GM12878 (cell line): ENCODE data around the gene DNAJC12. TPM values are rescaled to one million over a fixed set of nuclear protein-coding genes. Genes with fewer than 3 reads are reported as not detected.
"Not testable (repeated sequence)": the region's sequence is repeated elsewhere in the genome, so short reads cannot be mapped to it uniquely, and the experiment has no call there.

Source experiments
- ATAC-seq: fragments of 200-7000 bp; cut with Tn5 transposase; 3 replicates; pipeline ENCODE4 v1.9.1; 2020; ENCODE audit warnings: mild to moderate bottlenecking, moderate library complexity
- BruUV-seq: library from RNA; stranded (reverse); fragments of 400-500 nt; replicated peaks from 2 replicates; lab custom pipeline; 2021; lab: Mats Ljungman, UMichigan
- CTCF ChIA-PET: fragments of 300-600 bp; sonication (Branson Sonifier 250); formaldehyde crosslinking; extraction: SDS; loops from one replicate; lab custom pipeline; 2021; ENCODE audit warnings: inconsistent platforms; lab: Yijun Ruan, JAX
- POLR2A ChIA-PET: fragments of 350-600 bp; formaldehyde crosslinking; extraction: SDS; loops from one replicate; lab custom pipeline; 2021; ENCODE audit warnings: inconsistent platforms; lab: Charles Lee
- RAD21 ChIA-PET: fragments of 300-600 bp; sonication (Branson Sonifier 250); formaldehyde crosslinking; loops from one replicate; lab custom pipeline; 2023; ENCODE audit warnings: antibody characterized with exemption; ENCODE audit not compliant: unreplicated experiment; lab: Charles Lee
- SMC1A ChIA-PET: fragments of 300-600 bp; sonication (Branson Sonifier 250); formaldehyde crosslinking; loops from one replicate; lab custom pipeline; 2023; ENCODE audit not compliant: unreplicated experiment, uncharacterized antibody; lab: Charles Lee
- DNase-seq: peaks from one replicate; pipeline ENCODE4 v3.0.0-alpha.2; 2011; ENCODE audit warnings: low read depth, low spot score
- FAIRE-seq: peaks from 3 replicates; lab custom pipeline; 2011; peaks lifted over from hg19 to GRCh38; lab: Jason Lieb, UNC
- H2AFZ ChIP-seq: 2 replicates; pipeline ENCODE4 v1.6.0; 2011; ENCODE audit warnings: low read depth, low read length, control low read depth; ENCODE audit not compliant: control insufficient read depth
- H3K27ac ChIP-seq: 2 replicates; pipeline ENCODE4 v1.5.1; 2011; ENCODE audit warnings: control low read depth; ENCODE audit not compliant: control insufficient read depth, insufficient read depth
- H3K27me3 ChIP-seq, 2 experiments: replicated peaks in 1 of 2; 2 replicates each; pipeline versions ENCODE4 v1.6.0 to v1.6.1; 2011; ENCODE audit warnings: low read length in 1 of 2; ENCODE audit not compliant: control insufficient read depth in 2 of 2, insufficient read depth in 2 of 2
- H3K36me3 ChIP-seq, 2 experiments: 2 replicates each; pipeline ENCODE4 v1.5.1; 2011; ENCODE audit warnings: low read length in 1 of 2; ENCODE audit not compliant: control insufficient read depth in 2 of 2, insufficient read depth in 2 of 2
- H3K4me1 ChIP-seq: 2 replicates; pipeline ENCODE4 v1.6.1; 2011; ENCODE audit warnings: mild to moderate bottlenecking, low read length, moderate library complexity, mixed read lengths; ENCODE audit not compliant: control insufficient read depth, insufficient read depth
- H3K4me2 ChIP-seq: 2 replicates; pipeline ENCODE4 v1.6.0; 2011; ENCODE audit warnings: control low read depth; ENCODE audit not compliant: control insufficient read depth, insufficient read depth
- H3K4me3 ChIP-seq: fragments of 200-600 bp; sonication (generic); 2 replicates; pipeline ENCODE4 v1.5.1; 2016
- H3K79me2 ChIP-seq: 2 replicates; pipeline ENCODE4 v1.6.0; 2011; ENCODE audit warnings: low read length; ENCODE audit not compliant: control insufficient read depth, insufficient read depth
- H3K9ac ChIP-seq: 2 replicates; pipeline ENCODE4 v1.8.0; 2011; ENCODE audit warnings: low read length, control low read depth, mixed read lengths; ENCODE audit not compliant: control insufficient read depth, insufficient read depth
- H3K9me3 ChIP-seq: replicated peaks from 3 replicates; pipeline ENCODE4 v1.5.1; 2011; ENCODE audit warnings: mild to moderate bottlenecking, low read length; ENCODE audit not compliant: control insufficient read depth, insufficient read depth
- H4K20me1 ChIP-seq: 2 replicates; pipeline ENCODE4 v1.6.0; 2011; ENCODE audit not compliant: control insufficient read depth, insufficient read depth
- EGR1 ChIP-seq, 2 experiments: IDR thresholded peaks; 1 replicate in 1 of 2; 2 replicates in 1 of 2; pipeline ENCODE4 v1.6.1; 2011 to 2012; ENCODE audit warnings: low read depth in 2 of 2, low read length in 2 of 2, borderline replicate concordance in 1 of 2, mild to moderate bottlenecking in 1 of 2, moderate library complexity in 1 of 2
- EP300 ChIP-seq, 2 experiments: fragments of 150-350 bp in 1 of 2; IDR thresholded peaks; 2 replicates each; pipeline ENCODE4 v1.6.1; 2011 to 2012; ENCODE audit warnings: low read depth in 2 of 2, low read length in 2 of 2, borderline replicate concordance in 1 of 2, improper control_type of control experiment in 1 of 2, inconsistent platforms in 1 of 2; ENCODE audit not compliant: control insufficient read depth in 1 of 2
- RAD21 ChIP-seq: IDR thresholded peaks from 2 replicates; pipeline ENCODE4 v1.6.1; 2011; ENCODE audit warnings: mild to moderate bottlenecking, low read depth, low read length, moderate library complexity; ENCODE audit not compliant: insufficient read depth
- RAD51 ChIP-seq: fragments of 450-650 bp; IDR thresholded peaks from 2 replicates; pipeline ENCODE4 v1.6.1; 2016; ENCODE audit warnings: moderate library complexity, mild to moderate bottlenecking, inconsistent platforms
- RUNX3 ChIP-seq: IDR thresholded peaks from 2 replicates; pipeline ENCODE4 v1.6.1; 2012; ENCODE audit warnings: low read length, inconsistent platforms
- STAT3 ChIP-seq: IDR thresholded peaks from 2 replicates; pipeline ENCODE4 v1.6.1; 2011; ENCODE audit warnings: low read depth, low read length, improper control_type of control experiment
- WGBS: methylation state at CpG from one replicate; pipeline ENCODE4 v1.1.6; 2016; ENCODE audit warnings: low lambda C conversion rate; ENCODE audit not compliant: insufficient replicate concordance, insufficient coverage; ENCODE audit errors: missing lambda C conversion rate; 5-methylcytosine and 5-hydroxymethylcytosine counted together
- in situ Hi-C: fragments of 300-500 bp; cut with MboI; formaldehyde crosslinking; loops from 9 replicates; pipeline ENCODE4 v1.14.3; 2018; ENCODE audit warnings: mixed read lengths
- intact Hi-C: fragments of 100-400 bp; cut with micrococcal nuclease; formaldehyde crosslinking; loops from one replicate; pipeline ENCODE4 v1.14.2; 2022; ENCODE audit not compliant: unreplicated experiment
- polyA plus RNA-seq, 11 experiments: library from polyadenylated mRNA; depleted of rRNA in 4 of 11; unstranded in 6 of 11; stranded (reverse) in 5 of 11; fragments of >200 nt; fragmentation: Nextera tagmentation in 4 of 11; fragmentation: Illumina TruSeq in 1 of 11; extraction: Ambion mirVana in 4 of 11; extraction: Trizol in 1 of 11; gene quantifications; 1 replicate in 1 of 11; 2 replicates in 10 of 11; pipeline versions ENCODE4 v1.2.1 to v1.2.3, GENCODE V29; 2011 to 2016; ENCODE audit warnings: inconsistent platforms in 2 of 11, missing spikeins in 2 of 11, low read depth in 1 of 11
- total RNA-seq, 4 experiments: library from RNA; depleted of rRNA in 3 of 4; stranded (reverse); fragments of >200 nt in 3 of 4; fragmentation: Illumina TruSeq in 1 of 4; extraction: Trizol in 1 of 4; gene quantifications; 2 replicates each; pipeline versions ENCODE4 v1.2.1 to v1.2.3, GENCODE V29; 2013 to 2021
- TF ChIP-seq, protein P1 (sequence below): IDR thresholded peaks from 2 replicates; pipeline ENCODE4 v1.6.1; 2012; ENCODE audit warnings: improper control_type of control experiment, low read depth, low read length; ENCODE audit not compliant: insufficient replicate concordance
- TF ChIP-seq, protein P2 (sequence below): IDR thresholded peaks from 2 replicates; pipeline ENCODE4 v1.6.1; 2012; ENCODE audit warnings: low read length, inconsistent platforms

The DNAJC12 gene
- total and polyA plus RNA-seq, 10 of the 15 experiments (the other 5 are each of a cell fraction or from before 2014, with no cell fraction given), result 1.1 to 4.5 (median 3.0) TPM

DNA sequence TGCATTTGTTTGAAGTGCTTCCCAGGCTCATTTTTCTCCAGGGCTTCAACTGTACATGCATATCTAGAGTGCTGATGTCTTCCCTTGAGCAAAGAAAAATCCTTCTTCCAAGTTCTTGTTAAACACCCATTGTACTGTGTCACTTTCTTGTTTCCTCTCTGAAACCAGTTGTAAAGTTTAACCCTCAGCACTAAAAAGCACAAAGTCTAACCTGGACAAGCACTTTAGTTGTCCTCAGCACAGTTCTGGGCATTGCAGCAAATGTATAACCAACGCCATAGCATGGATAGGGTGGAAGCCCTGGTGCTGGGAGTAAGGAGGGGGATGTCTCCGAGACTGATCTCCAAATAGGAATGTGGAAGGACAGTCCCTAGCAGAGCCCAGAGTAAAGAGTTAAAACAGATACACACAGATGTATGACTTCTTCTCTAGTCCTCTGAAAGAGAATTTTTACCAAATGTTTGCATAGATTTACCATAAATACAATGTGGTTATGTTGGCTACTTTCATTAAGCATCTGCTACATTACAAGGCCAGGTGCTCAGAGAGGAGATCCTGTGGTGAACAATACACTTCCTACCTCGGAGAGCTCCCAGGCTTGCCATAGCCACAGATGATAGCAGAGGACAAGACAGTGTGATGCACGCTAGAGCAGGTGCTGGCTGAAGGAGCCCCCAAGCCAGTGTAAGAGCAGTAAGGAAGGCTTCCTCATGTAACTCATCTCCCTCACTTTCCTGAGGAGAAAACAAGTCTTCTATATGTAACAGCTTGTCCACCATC is 57.0 kb downstream of the DNAJC12 start (continued):
- TF ChIP-seq, protein P1, sequence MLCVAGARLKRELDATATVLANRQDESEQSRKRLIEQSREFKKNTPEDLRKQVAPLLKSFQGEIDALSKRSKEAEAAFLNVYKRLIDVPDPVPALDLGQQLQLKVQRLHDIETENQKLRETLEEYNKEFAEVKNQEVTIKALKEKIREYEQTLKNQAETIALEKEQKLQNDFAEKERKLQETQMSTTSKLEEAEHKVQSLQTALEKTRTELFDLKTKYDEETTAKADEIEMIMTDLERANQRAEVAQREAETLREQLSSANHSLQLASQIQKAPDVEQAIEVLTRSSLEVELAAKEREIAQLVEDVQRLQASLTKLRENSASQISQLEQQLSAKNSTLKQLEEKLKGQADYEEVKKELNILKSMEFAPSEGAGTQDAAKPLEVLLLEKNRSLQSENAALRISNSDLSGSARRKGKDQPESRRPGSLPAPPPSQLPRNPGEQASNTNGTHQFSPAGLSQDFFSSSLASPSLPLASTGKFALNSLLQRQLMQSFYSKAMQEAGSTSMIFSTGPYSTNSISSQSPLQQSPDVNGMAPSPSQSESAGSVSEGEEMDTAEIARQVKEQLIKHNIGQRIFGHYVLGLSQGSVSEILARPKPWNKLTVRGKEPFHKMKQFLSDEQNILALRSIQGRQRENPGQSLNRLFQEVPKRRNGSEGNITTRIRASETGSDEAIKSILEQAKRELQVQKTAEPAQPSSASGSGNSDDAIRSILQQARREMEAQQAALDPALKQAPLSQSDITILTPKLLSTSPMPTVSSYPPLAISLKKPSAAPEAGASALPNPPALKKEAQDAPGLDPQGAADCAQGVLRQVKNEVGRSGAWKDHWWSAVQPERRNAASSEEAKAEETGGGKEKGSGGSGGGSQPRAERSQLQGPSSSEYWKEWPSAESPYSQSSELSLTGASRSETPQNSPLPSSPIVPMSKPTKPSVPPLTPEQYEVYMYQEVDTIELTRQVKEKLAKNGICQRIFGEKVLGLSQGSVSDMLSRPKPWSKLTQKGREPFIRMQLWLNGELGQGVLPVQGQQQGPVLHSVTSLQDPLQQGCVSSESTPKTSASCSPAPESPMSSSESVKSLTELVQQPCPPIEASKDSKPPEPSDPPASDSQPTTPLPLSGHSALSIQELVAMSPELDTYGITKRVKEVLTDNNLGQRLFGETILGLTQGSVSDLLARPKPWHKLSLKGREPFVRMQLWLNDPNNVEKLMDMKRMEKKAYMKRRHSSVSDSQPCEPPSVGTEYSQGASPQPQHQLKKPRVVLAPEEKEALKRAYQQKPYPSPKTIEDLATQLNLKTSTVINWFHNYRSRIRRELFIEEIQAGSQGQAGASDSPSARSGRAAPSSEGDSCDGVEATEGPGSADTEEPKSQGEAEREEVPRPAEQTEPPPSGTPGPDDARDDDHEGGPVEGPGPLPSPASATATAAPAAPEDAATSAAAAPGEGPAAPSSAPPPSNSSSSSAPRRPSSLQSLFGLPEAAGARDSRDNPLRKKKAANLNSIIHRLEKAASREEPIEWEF, result no peak
- TF ChIP-seq RAD21, result no peak
- no peak for TF ChIP-seq EGR1 (IDR thresholded peaks at IDR 0.05; ENCODE audit: borderline replicate concordance in 1 of 2, low read depth in 2 of 2, low read length in 2 of 2)
- no peak for TF ChIP-seq RAD51
- peak; percentile 82 for TF ChIP-seq RUNX3
- no peak for TF ChIP-seq STAT3
- TF ChIP-seq EP300 (IDR thresholded peaks at IDR 0.05; ENCODE audit: borderline replicate concordance in 1 of 2, control insufficient read depth in 1 of 2, low read depth in 2 of 2, low read length in 2 of 2), result no peak
- TF ChIP-seq, protein P2, sequence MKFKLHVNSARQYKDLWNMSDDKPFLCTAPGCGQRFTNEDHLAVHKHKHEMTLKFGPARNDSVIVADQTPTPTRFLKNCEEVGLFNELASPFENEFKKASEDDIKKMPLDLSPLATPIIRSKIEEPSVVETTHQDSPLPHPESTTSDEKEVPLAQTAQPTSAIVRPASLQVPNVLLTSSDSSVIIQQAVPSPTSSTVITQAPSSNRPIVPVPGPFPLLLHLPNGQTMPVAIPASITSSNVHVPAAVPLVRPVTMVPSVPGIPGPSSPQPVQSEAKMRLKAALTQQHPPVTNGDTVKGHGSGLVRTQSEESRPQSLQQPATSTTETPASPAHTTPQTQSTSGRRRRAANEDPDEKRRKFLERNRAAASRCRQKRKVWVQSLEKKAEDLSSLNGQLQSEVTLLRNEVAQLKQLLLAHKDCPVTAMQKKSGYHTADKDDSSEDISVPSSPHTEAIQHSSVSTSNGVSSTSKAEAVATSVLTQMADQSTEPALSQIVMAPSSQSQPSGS, result 0 out of 2 replicates have a peak, but pooled peaks have one; percentile 45

DNA sequence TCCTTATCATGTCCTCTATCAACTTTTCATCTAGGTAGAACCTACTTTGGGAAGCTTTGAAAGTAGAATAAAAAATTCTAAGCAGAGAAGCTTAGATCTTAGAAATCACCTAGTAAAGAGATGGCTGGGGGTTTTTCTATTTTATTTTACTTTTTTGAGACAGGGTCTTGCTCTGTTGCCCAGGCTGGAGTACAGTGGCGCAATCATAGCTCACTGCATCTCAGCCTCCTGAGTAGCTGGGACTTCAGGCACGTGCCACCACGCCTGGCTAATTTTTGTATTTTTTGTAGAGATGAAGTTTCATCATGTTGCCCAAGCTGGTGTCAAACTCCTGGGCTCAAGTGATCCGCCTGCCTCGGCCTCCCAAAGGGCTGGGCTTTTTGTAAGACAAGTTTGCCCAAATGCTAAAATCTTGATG is 57.8 kb downstream of the DNAJC12 start:
- DNase-seq, H3K9me3 ChIP-seq, H3K79me2 ChIP-seq, ATAC-seq, H3K4me3 ChIP-seq, H2AFZ ChIP-seq, H3K36me3 ChIP-seq, BruUV-seq, H3K9ac ChIP-seq, in situ Hi-C loops, H3K27ac ChIP-seq, H3K27me3 ChIP-seq, H4K20me1 ChIP-seq, FAIRE-seq: not testable (repeated sequence)
- 42% methylated on average over 5 of the region's 5 CpGs for WGBS
- CTCF ChIA-PET, result interaction anchor here (0.6 to 13.0 kb wide), 52 partner anchors 8 to 1952 kb away, joined by 3 to 573 read pairs (median 6); partner anchors contain the start of genes CTNNA3, DNAJC12 and LRRTM3
- POLR2A ChIA-PET, result interaction anchor here (1.7 to 3.5 kb wide), 2 partner anchors 84 to 113 kb away, joined by 13 to 17 read pairs; partner anchors contain the start of gene CTNNA3
- peak overlapping the region; percentile 84 for H3K4me2 ChIP-seq
- SMC1A ChIA-PET, result interaction anchor here (0.6 to 17.2 kb wide), 31 partner anchors 8 to 863 kb away, joined by 3 to 448 read pairs (median 5); partner anchors contain the start of gene CTNNA3
- RAD21 ChIA-PET, result interaction anchor here (0.7 to 7.0 kb wide), 25 partner anchors 8 to 900 kb away, joined by 3 to 292 read pairs (median 5); partner anchors contain the start of genes CTNNA3 and LRRTM3
- intact Hi-C loops, result loop anchor here (1.0 to 5.0 kb wide), 4 partner anchors 83 to 848 kb away; no protein-coding TSS in a partner anchor
- H3K4me1 ChIP-seq, result peaks cover 40% of the 10 kb centered on the region
